IMR-90 (cell line): ENCODE results near the gene MAGI2. TPM values are rescaled to one million over a fixed set of nuclear protein-coding genes. Genes with fewer than 3 reads are reported as not detected.

Experiments used
- ATAC-seq: fragments of 200-7000 bp; cut with Tn5 transposase; 2 replicates; pipeline ENCODE4 v1.9.1; 2020; ENCODE audit warnings: low read depth, mild to moderate bottlenecking, moderate library complexity
- BruUV-seq: library from RNA; stranded (reverse); fragments of 400-500 nt; replicated peaks from 2 replicates; lab custom pipeline; 2021; lab: Mats Ljungman, UMichigan
- CTCF ChIA-PET: fragments of 300-600 bp; formaldehyde crosslinking; extraction: SDS; loops from one replicate; lab custom pipeline; 2021; ENCODE audit warnings: antibody characterized with exemption; lab: Yijun Ruan, JAX
- POLR2A ChIA-PET: fragments of 300-600 bp; sonication (Branson Sonifier 250); formaldehyde crosslinking; loops from one replicate; lab custom pipeline; 2022; ENCODE audit warnings: antibody characterized with exemption; ENCODE audit not compliant: unreplicated experiment; lab: Charles Lee
- DNase-seq: peaks from one replicate; pipeline ENCODE4 v3.0.0; 2013
- H2AFZ ChIP-seq: replicated peaks from 2 replicates; pipeline ENCODE3; 2013; ENCODE audit warnings: low read length, mild to moderate bottlenecking; ENCODE audit not compliant: poor library complexity
- H2AK5ac ChIP-seq: 2 replicates; pipeline ENCODE4 v1.6.1; 2013; ENCODE audit warnings: low read depth, low read length, inconsistent platforms
- H2AK9ac ChIP-seq: replicated peaks from 2 replicates; pipeline ENCODE3; 2013; ENCODE audit warnings: mild to moderate bottlenecking, low read depth, low read length, moderate library complexity; ENCODE audit not compliant: poor library complexity
- H2BK120ac ChIP-seq: 2 replicates; pipeline ENCODE4 v1.6.1; 2013; ENCODE audit warnings: low read depth, low read length, inconsistent platforms
- H2BK15ac ChIP-seq: 3 replicates; pipeline ENCODE4 v1.6.1; 2013; ENCODE audit warnings: low read depth, low read length, inconsistent platforms
- H2BK20ac ChIP-seq: 2 replicates; pipeline ENCODE4 v1.6.1; 2013; ENCODE audit warnings: low read depth, mild to moderate bottlenecking, inconsistent platforms, low read length, moderate library complexity
- H2BK5ac ChIP-seq: 2 replicates; pipeline ENCODE4 v1.6.1; 2013; ENCODE audit warnings: mild to moderate bottlenecking, low read depth, low read length, inconsistent platforms; ENCODE audit not compliant: poor library complexity, severe bottlenecking
- H3K14ac ChIP-seq: replicated peaks from 2 replicates; pipeline ENCODE4 v1.6.1; 2013; ENCODE audit warnings: low read depth, low read length, inconsistent platforms
- H3K18ac ChIP-seq: 2 replicates; pipeline ENCODE4 v1.6.1; 2013; ENCODE audit warnings: low read depth, low read length, control low read depth
- H3K23ac ChIP-seq: 2 replicates; pipeline ENCODE4 v1.6.1; 2013; ENCODE audit warnings: low read depth, low read length, inconsistent platforms
- H3K27ac ChIP-seq: 2 replicates; pipeline ENCODE4 v1.5.1; 2013; ENCODE audit warnings: mild to moderate bottlenecking, control low read depth, low read length; ENCODE audit not compliant: insufficient read depth
- H3K27me3 ChIP-seq: 2 replicates; pipeline ENCODE4 v1.6.1; 2013; ENCODE audit warnings: low read length; ENCODE audit not compliant: control insufficient read depth, insufficient read depth
- H3K36me3 ChIP-seq: 2 replicates; pipeline ENCODE4 v1.6.1; 2013; ENCODE audit warnings: low read length, mixed read lengths; ENCODE audit not compliant: control insufficient read depth, insufficient read depth
- H3K4ac ChIP-seq: 2 replicates; pipeline ENCODE4 v1.6.1; 2013; ENCODE audit warnings: low read depth, low read length, inconsistent platforms
- H3K4me1 ChIP-seq: 2 replicates; pipeline ENCODE4 v1.6.1; 2013; ENCODE audit warnings: low read length, mixed read lengths; ENCODE audit not compliant: control insufficient read depth, insufficient read depth
- H3K4me2 ChIP-seq: 2 replicates; pipeline ENCODE4 v1.6.1; 2013; ENCODE audit warnings: low read depth, mild to moderate bottlenecking, control low read depth, low read length, moderate library complexity
- H3K4me3 ChIP-seq: 2 replicates; pipeline ENCODE4 v1.5.1; 2013; ENCODE audit warnings: low read depth, mild to moderate bottlenecking, control low read depth, low read length, moderate library complexity; ENCODE audit not compliant: insufficient read depth
- H3K56ac ChIP-seq: 2 replicates; pipeline ENCODE4 v1.6.1; 2013; ENCODE audit warnings: low read length, inconsistent platforms; ENCODE audit not compliant: insufficient read depth; ENCODE audit errors: extremely low read depth
- H3K79me1 ChIP-seq, 2 experiments: 2 replicates each; pipeline ENCODE4 v1.6.1; 2013; ENCODE audit warnings: low read length in 2 of 2, inconsistent platforms in 1 of 2, low read depth in 1 of 2
- H3K9ac ChIP-seq: 2 replicates; pipeline ENCODE4 v1.6.1; 2013; ENCODE audit warnings: low read depth, low read length, control low read depth
- H3K9me1 ChIP-seq: 2 replicates; pipeline ENCODE4 v1.6.1; 2013; ENCODE audit warnings: low read length, inconsistent platforms; ENCODE audit not compliant: insufficient read depth
- H3K9me3 ChIP-seq: 2 replicates; pipeline ENCODE4 v1.6.1; 2013; ENCODE audit warnings: low read length; ENCODE audit not compliant: control insufficient read depth, insufficient read depth
- H4K20me1 ChIP-seq: 2 replicates; pipeline ENCODE4 v1.6.1; 2013; ENCODE audit warnings: low read length, inconsistent platforms; ENCODE audit not compliant: insufficient read depth
- H4K5ac ChIP-seq: 2 replicates; pipeline ENCODE4 v1.6.1; 2013; ENCODE audit warnings: mild to moderate bottlenecking, low read depth, low read length, control low read depth
- H4K8ac ChIP-seq, 2 experiments: 2 replicates each; pipeline ENCODE4 v1.6.1; 2013; ENCODE audit warnings: low read depth in 2 of 2, low read length in 2 of 2, control low read depth in 1 of 2, inconsistent platforms in 1 of 2
- H4K91ac ChIP-seq: 2 replicates; pipeline ENCODE4 v1.6.1; 2013; ENCODE audit warnings: low read depth, low read length, inconsistent platforms; ENCODE audit not compliant: insufficient read depth
- MXI1 ChIP-seq: IDR thresholded peaks from 2 replicates; pipeline ENCODE4 v1.6.1; 2012; ENCODE audit warnings: low read depth, mild to moderate bottlenecking, low read length, moderate library complexity, borderline replicate concordance
- NFE2L2 ChIP-seq: fragments of 150-350 bp; IDR thresholded peaks from 2 replicates; pipeline ENCODE4 v1.6.1; 2016; ENCODE audit warnings: low read depth, mild to moderate bottlenecking, low read length
- SMC3 ChIP-seq: fragments of 150-350 bp; IDR thresholded peaks from 2 replicates; pipeline ENCODE4 v1.6.1; 2016; ENCODE audit warnings: low read depth, mild to moderate bottlenecking, antibody characterized with exemption, low read length, moderate library complexity
- WGBS, 2 experiments: methylation state at CpG; one replicate each; pipeline versions ENCODE4 v1.1.5 to v1.1.7; 2013; ENCODE audit warnings: missing lambda C conversion rate in 2 of 2; ENCODE audit not compliant: insufficient read length in 1 of 2; ENCODE audit errors: extremely low coverage in 2 of 2; 5-methylcytosine and 5-hydroxymethylcytosine counted together
- dilution Hi-C: fragments of 300-500 bp; cut with HindIII; formaldehyde crosslinking; loops from one replicate; pipeline ENCODE4 v1.14.3; 2018; ENCODE audit warnings: low sequenced_read_pairs; ENCODE audit not compliant: unreplicated experiment
- in situ Hi-C: fragments of 300-500 bp; cut with MboI; formaldehyde crosslinking; loops from 3 replicates; pipeline ENCODE4 v1.14.3; 2019; ENCODE audit warnings: low sequenced_read_pairs, inconsistent platforms, mixed read lengths
- intact Hi-C: fragments of 100-400 bp; cut with micrococcal nuclease; formaldehyde crosslinking; loops from 2 replicates; pipeline ENCODE4 v1.10.0; 2022
- polyA plus RNA-seq, 3 experiments: library from polyadenylated mRNA; depleted of rRNA; stranded (reverse); fragments of >200 nt; gene quantifications; 2 replicates each; pipeline ENCODE4 v1.2.3, GENCODE V29; 2012; ENCODE audit warnings: low replicate concordance in 1 of 3
- total RNA-seq: library from RNA; depleted of rRNA; stranded (reverse); fragments of >200 nt; gene quantifications from 2 replicates; pipeline ENCODE4 v1.2.3, GENCODE V29; 2012

MAGI2 gene
- total and polyA plus RNA-seq, 2 of the 4 experiments (the other 2 are of a cell fraction), result 2.5 to 17.9 TPM

GRCh38 chr7:78493401-78493800 is 960.1 kb downstream of the MAGI2 start:
- H4K8ac ChIP-seq, result no peak overlapping the region
- H3K4ac ChIP-seq, result no peak overlapping the region
- DNase-seq (no peak), ATAC-seq (no peak)
- H3K27ac ChIP-seq, result no peak overlapping the region
- H2BK5ac ChIP-seq, result no peak overlapping the region
- no peaks in the 10 kb centered on the region; the same call in 1 of the 2 replicates for H3K4me1 ChIP-seq
- no peak overlapping the region for H3K4me2 ChIP-seq
- TF ChIP-seq MXI1 (no peak), NFE2L2 (no peak), SMC3 (no peak)
- H3K9me3 ChIP-seq, result no peaks in the 10 kb centered on the region
- no peaks in the 10 kb centered on the region for H3K9me1 ChIP-seq
- POLR2A ChIA-PET, result no interaction called here
- dilution Hi-C loops, result no loop called here
- no peak overlapping the region for H4K91ac ChIP-seq
- no peaks in the 10 kb centered on the region for H3K79me1 ChIP-seq
- no TSS peak for BruUV-seq
- H3K56ac ChIP-seq, result no peak overlapping the region
- WGBS, 2 experiments, result no CpG with 5 or more reads among the region's 3 CpGs
- no peak overlapping the region for H2BK15ac ChIP-seq
- no peak overlapping the region for H3K4me3 ChIP-seq
- no peak overlapping the region for H2AK9ac ChIP-seq
- no peak overlapping the region for H3K18ac ChIP-seq
- no peak overlapping the region for H2AFZ ChIP-seq
- no peak overlapping the region for H3K23ac ChIP-seq
- no peak overlapping the region for H3K14ac ChIP-seq
- no peaks in the 10 kb centered on the region for H4K20me1 ChIP-seq
- in situ Hi-C loops, result no loop called here
- no peaks in the 10 kb centered on the region for H3K36me3 ChIP-seq
- no peaks in the 10 kb centered on the region for H3K27me3 ChIP-seq
- H2BK120ac ChIP-seq, result no peak overlapping the region
- H2BK20ac ChIP-seq, result no peak overlapping the region
- H3K9ac ChIP-seq, result no peak overlapping the region
- no peak overlapping the region for H4K5ac ChIP-seq
- CTCF ChIA-PET, result interaction anchor here (0.6 kb wide), 1 partner anchor 9 kb away, joined by 3 read pairs; no protein-coding TSS in a partner anchor
- intact Hi-C loops, result no loop called here
- H2AK5ac ChIP-seq, result no peak overlapping the region
